T-helper 2 cell (primary cell): ENCODE data around the gene CCDC169.

Experiments used
- DNase-seq, 5 experiments: peaks; one replicate each; pipeline versions ENCODE4 v3.0.0 to v3.0.0-alpha.2; 2012 to 2022

Gene CCDC169

GRCh38 chr13:36242761-36243160 lies 54.9 kb downstream of the CCDC169 start:
- DNase-seq, result no peak

GRCh38 chr13:36231236-36231635 lies 66.4 kb downstream of the CCDC169 start:
- no peak for DNase-seq

GRCh38 chr13:36224730-36225129 lies 72.9 kb downstream of the CCDC169 start:
- DNase-seq, result no peak

GRCh38 chr13:36219883-36220282 lies 77.7 kb downstream of the CCDC169 start:
- no peak for DNase-seq

GRCh38 chr13:36217456-36217855 lies 80.2 kb downstream of the CCDC169 start:
- DNase-seq, result no peak

GRCh38 chr13:36214163-36214921 lies 83.3 kb downstream of the CCDC169 start, which contains the start of gene SOHLH2:
Gene SOHLH2, minus strand, starts transcription at chr13:36214556. Its CDS starts 30 bp downstream, at chr13:36214526.
- no peak for DNase-seq

GRCh38 chr13:36212789-36213188 lies 84.8 kb downstream of the CCDC169 start:
- no peak for DNase-seq

- no peak for DNase-seq
Observed at GRCh38 chr13:36211567-36211966, 86.0 kb downstream of the CCDC169 start.

GRCh38 chr13:36210738-36211137 lies 86.9 kb downstream of the CCDC169 start:
- DNase-seq, result no peak

GRCh38 chr13:36207672-36208071 lies 89.9 kb downstream of the CCDC169 start:
- DNase-seq, result no peak

GRCh38 chr13:36193151-36193855 lies 104.3 kb downstream of the CCDC169 start:
- no peak for DNase-seq

GRCh38 chr13:36192166-36192565 lies 105.4 kb downstream of the CCDC169 start:
- DNase-seq, result no peak

GRCh38 chr13:36190771-36191170 lies 106.8 kb downstream of the CCDC169 start:
- no peak for DNase-seq

- no peak for DNase-seq
Observed at GRCh38 chr13:36188441-36188840, 109.2 kb downstream of the CCDC169 start.

- DNase-seq, result no peak
Observed at GRCh38 chr13:36183901-36184300, 113.7 kb downstream of the CCDC169 start.
